RPMI8226 (cell line): ENCODE data around the gene ZNF385D.

Source experiments
- DNase-seq: peaks from one replicate; pipeline ENCODE4 v3.0.0-alpha.2; 2015

Gene ZNF385D

DNA sequence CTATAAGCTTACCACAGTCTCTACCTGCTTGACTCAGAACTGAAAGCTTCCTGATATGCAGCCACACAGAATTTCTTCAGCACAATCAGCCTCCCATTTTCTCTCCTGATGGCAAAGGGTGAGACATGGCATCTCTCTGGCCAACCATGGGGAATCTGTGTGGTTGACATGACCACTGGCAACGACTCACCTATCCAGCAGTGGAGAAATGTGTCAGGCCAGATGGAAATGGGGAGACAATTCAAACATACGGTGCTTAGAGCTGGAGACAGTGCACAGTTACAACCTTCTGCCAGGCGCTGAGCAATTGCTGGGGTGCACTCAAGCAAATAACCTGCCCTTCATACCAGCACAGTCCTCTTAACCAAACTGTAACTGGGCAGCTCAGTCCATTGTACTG is 3.6 kb downstream of the ZNF385D start:
- no peak for DNase-seq

GRCh38 chr3:21745966-21746365 is 5.0 kb downstream of the ZNF385D start:
- DNase-seq, result no peak

DNA sequence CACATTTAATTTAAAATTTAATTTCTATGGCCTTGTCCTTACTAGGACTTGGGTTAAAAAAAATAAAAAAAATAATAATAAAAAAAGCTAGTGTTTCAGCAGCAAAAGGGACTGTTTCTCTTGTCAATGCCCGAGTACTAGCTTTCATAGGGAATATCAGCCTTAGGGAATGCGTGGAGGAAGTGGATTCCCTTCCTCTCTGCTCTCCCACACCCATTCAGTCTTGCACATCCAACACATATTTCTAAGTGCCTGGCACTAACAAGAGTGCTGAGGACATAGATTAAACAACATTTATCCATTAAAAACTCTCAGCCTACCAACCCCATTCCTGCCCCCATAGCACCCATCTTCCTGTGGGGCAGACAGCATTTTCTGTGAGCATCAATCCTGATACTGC is 6.2 kb downstream of the ZNF385D start:
- no peak for DNase-seq

- DNase-seq, result no peak
Observed at GRCh38 chr3:21738935-21739702, 11.9 kb downstream of the ZNF385D start.

DNA sequence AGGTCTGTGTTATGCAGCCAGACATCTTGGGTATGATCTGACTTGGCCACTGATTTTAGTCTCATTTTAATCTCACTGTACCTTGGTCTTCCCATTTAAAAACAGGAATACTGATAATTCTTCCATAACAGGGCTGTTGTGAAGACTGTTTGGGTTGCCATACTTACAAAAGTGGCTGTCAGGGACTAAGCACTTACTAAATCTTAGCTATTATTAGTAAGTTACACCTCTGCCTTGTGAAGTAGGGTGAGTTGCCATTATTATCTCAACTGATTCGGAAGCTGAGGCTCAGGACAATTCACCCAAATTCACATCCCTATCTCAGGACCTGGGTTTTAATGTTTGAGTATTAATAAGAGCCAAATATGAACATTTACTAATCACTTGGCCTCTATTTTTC is 12.7 kb downstream of the ZNF385D start:
- DNase-seq, result no peak

DNA sequence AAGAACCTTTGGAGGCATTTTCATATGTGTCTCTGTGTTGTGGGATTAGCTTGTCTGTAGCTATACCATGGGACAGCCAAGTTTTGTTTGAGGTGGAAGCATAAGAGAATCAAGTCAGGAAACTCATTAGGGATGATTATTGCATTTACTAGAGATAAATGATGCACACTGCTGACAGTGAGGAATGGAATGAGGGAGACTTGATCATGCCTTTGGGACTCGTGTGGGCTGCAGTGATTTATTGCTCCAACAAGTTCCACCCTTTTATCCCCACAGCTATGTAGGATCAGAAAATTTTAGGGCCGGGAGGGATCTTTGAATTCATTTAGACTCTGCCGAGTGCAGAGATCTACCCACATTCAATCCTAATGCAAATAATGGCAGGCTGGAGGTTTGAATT is 16.3 kb downstream of the ZNF385D start:
- DNase-seq, result no peak

- no peak for DNase-seq
Observed at GRCh38 chr3:21729888-21730459, 21.0 kb downstream of the ZNF385D start.

GRCh38 chr3:21729331-21729730 is 21.7 kb downstream of the ZNF385D start:
- DNase-seq, result no peak

DNA sequence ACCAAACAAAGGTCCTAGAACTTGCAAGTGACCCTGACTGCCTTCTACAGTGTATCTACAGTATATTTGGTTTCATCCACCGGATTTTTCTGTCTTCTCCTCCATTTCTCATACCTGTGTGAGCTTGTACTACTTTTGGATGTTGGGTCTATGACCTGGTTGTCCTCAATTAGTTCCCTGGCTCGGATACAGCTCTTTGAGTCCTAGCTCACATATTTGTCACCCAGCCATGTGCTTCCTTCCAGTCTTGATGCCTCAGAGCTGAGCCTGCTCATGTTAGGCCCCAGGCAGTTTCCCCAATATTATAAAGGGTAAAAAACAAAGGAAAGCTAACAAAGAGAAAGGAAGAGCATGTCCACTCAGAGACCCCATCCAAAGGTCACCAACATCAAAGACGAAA is 28.2 kb downstream of the ZNF385D start:
- DNase-seq, result no peak

- no peak for DNase-seq
Observed at GRCh38 chr3:21722301-21722700, 28.7 kb downstream of the ZNF385D start.

DNA sequence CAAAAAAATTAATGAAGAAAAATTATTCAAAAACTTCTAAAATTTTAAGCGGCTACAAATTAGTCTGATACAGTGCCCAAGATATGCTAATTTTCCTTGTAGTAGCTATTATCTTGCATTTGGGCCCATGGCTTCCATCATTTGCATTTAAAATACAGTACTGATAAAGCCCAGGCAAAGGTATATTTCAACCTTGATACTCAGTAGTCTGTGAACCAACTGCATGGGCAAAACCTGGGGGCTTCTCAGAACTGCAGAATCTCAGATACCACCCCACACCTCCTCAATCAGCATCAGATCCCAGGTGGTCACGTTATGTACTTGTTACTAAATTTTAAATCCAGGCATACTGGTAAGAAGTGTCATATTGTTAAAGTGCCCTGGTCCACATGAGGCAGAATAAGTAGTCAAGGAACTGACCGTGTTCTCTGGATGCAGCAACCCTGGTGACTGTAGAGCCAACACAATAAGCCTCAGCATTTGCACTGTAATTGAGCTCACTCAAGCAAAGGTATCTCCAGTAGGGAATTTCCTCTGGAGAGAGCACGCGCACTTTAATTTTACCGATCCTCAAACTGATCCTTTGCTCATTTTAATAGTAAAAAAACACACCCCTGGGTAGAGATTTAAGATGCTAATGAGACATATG is 31.9 kb downstream of the ZNF385D start:
- no peak for DNase-seq

GRCh38 chr3:21718161-21718765 is 32.7 kb downstream of the ZNF385D start:
- DNase-seq, result no peak

DNA sequence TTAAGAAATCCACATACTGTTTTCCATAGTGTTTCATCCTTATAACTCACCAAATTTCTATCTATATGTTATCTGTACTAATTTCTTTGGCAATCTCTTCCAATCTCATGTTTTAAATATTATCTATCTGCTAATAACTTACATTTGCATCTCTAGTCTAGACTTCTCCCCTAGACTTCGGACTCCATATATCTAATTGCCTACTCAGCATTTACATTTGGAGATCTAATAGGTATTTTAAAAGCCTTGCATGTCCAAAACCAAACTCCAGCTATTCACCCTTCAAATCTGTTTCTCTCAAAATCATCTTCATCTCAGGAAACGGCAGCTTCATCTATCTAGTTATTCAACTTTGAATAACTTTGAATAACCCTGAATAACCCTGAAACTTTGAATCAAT is 35.3 kb downstream of the ZNF385D start:
- no peak for DNase-seq

GRCh38 chr3:21705769-21706168 is 45.2 kb downstream of the ZNF385D start:
- DNase-seq, result no peak

DNA sequence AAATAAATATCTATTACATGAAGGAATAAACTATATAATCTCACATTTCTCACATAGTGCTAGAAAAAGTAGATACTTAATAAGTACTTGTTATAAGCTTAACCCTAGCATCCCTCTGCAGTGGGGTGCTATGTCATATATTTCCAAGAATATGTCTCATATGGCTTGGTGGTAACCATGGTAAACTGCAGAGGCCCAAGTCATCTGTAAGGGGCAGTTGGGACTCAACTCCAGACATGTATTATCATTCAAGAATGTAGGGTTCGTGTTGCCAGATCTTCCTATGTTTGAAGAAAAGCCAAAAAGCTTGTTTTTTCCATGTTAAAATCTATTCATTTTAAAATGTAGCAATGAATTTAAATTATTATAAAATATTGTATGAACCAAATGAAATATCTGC is 46.2 kb downstream of the ZNF385D start:
- DNase-seq, result no peak

DNA sequence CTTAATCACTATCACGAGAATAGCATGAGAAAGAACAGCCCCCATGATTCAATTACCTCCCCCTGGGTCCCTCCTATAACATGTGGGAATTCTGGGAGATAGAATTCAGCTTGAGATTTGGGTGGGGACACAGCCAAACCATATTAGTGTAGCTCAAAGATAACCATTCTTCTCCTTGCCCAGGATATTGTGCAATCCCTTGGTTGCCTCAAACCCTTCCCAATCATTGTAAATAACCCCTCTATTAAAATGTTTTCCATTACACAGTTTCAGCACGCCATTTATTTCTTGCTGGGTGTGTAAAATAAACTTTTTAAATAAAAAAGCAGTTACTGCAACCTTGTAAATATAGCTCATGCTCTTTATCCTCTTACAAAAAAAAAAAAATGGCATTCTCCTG is 47.7 kb downstream of the ZNF385D start:
- no peak for DNase-seq

GRCh38 chr3:21697707-21698106 is 53.3 kb downstream of the ZNF385D start:
- no peak for DNase-seq

DNA sequence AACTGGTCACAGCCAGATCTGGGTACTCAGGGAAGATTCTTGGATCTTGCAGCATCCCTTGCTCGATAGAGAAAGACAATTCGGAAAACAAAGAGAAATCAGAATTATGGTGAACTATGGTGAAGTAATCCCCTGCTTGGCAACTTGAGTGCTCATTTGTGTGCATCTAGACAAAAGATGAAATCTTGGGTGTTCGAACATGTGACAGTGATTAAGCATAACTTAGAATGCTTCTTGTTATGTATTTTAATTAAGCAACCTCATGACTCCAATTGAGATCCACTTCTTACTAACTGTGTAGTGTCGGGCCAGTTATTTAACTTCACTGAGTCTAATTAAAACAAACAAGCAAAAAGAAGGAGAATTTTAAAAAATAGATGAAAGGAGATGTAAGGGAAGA is 56.5 kb downstream of the ZNF385D start:
- DNase-seq, result no peak

DNA sequence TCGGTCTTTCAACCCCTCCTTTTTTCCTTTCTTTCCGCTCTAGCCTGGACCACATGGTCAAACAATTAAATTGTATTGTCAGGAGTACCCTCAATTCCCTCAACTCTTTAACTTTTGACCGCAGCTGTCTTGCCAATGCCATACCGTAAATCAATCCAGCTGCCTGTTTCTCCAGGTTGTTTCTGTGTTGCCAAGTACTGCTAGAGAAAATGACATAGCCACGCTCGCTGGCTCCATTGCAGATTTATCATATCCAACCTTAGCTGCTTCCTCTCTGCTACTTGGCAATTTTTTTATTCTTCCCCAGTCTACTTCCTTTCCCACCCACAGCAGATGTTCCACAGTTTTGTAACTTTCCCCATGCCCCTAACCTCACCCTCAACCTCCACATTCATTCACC is 60.0 kb downstream of the ZNF385D start:
- no peak for DNase-seq

DNA sequence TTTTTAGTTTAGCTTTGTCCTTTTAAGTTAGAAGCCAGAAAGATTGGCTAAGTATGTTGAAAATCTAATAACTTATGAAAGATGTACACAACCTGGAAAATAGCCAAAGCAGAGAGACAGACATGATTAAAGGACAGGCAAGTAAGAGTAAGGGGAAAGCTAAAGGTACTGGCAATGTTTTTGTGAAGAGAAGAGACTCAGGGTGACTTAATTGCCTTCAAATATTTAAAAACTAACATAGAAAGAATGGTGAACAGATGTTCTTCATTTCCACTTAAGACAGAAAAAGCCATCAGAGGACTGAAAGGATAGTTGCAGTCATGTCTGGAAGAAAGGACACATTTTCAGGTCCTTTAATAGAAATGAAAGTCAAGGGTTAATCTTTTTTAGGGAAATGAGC is 68.8 kb downstream of the ZNF385D start:
- DNase-seq, result no peak

DNA sequence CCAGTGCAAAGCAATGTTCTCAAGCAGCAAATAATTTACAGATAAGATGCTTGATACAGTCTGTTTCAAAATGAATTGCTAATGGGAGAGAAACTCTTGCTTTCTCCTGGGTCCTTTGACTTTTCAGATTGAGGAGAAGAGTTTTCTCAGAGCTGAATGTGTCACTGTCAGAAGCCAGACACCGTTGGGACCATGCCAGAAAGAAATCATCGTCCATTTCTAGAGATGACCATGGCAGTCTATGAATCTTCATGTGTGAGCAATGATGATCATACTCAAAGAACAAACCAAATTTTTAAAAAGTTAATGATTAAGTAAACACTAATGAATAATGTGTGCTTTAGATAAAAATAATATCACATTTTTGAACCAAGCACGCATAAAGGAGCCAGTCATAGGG is 77.6 kb downstream of the ZNF385D start:
- DNase-seq, result no peak

- no peak for DNase-seq
Observed at GRCh38 chr3:21672303-21672702, 78.7 kb downstream of the ZNF385D start.

DNA sequence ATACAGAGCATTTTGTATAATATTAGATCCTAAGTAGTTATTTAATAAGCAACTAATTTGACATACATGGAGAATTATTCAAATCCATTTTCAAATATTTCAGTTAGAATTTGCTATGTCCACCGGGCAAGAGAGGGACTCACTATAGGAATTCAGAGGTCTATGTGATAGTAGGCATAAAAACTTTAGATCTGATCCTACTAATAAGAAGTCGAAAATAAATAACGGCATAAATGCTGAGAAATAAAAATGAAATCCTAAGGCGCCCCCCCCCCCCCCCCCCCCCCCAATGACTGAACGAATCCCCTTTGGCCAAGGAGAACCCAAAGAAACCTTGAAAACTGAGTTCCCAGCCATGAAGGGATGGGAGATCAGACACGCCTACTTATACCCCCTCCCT is 80.6 kb downstream of the ZNF385D start:
- DNase-seq, result no peak

- DNase-seq, result no peak
Observed at GRCh38 chr3:21668012-21668411, 83.0 kb downstream of the ZNF385D start.
